Adipocyte (in vitro differentiated cells): ENCODE measurements around the gene ECSCR.
A peak's percentile ranks its signal among the peaks of the same experiment; 100 is the strongest.

Experiments
- DNase-seq: peaks from one replicate; pipeline ENCODE4 v3.0.0-alpha.2; 2015; ENCODE audit warnings: low read depth
- H3K27me3 ChIP-seq: replicated peaks from 2 replicates; pipeline ENCODE4 v1.7.0; 2013; ENCODE audit warnings: mild to moderate bottlenecking, low read length, moderate library complexity; ENCODE audit not compliant: control insufficient read depth, insufficient read depth
- H3K36me3 ChIP-seq: 2 replicates; pipeline ENCODE4 v1.7.0; 2013; ENCODE audit warnings: low read length, mild to moderate bottlenecking, moderate library complexity; ENCODE audit not compliant: control insufficient read depth, insufficient read depth, severe bottlenecking
- H3K4me1 ChIP-seq: 2 replicates; pipeline ENCODE4 v1.7.0; 2013; ENCODE audit warnings: mild to moderate bottlenecking, low read length, moderate library complexity; ENCODE audit not compliant: control insufficient read depth, insufficient read depth
- H3K4me3 ChIP-seq: 2 replicates; pipeline ENCODE4 v1.7.0; 2013; ENCODE audit warnings: mild to moderate bottlenecking, low read length, moderate library complexity
- H3K9ac ChIP-seq: 2 replicates; pipeline ENCODE4 v1.7.0; 2013; ENCODE audit warnings: mild to moderate bottlenecking, low read length, moderate library complexity
- H3K9me3 ChIP-seq: 2 replicates; pipeline ENCODE4 v1.7.0; 2013; ENCODE audit warnings: mild to moderate bottlenecking, low read length, moderate library complexity; ENCODE audit not compliant: control insufficient read depth

Gene ECSCR

DNA sequence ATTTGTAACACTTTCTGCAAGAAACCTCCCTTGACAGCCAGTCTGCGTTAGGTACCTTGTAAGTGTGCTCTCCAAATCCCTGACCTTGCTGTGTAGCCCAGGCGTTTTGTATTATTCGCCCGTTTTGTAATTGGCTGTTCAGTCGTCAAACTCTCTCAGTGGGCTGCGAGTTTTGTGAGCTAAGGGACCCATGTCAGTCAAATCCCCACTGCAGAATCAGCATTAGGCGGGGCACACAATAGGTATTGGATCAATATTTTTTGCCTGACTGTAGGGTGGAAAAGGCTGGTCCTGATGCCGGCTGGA lies 23.9 kb downstream of the ECSCR start:
- Histone ChIP-seq H3K4me1 (peaks cover 6% of the 10 kb centered on the region), H3K9me3 (no peaks in the 10 kb centered on the region), H3K36me3 (no peaks in the 10 kb centered on the region), H3K4me3 (peak overlapping the region; percentile 97), H3K9ac (peak overlapping the region; percentile 94), H3K27me3 (no peaks in the 10 kb centered on the region)
- DNase-seq: no peak

DNA sequence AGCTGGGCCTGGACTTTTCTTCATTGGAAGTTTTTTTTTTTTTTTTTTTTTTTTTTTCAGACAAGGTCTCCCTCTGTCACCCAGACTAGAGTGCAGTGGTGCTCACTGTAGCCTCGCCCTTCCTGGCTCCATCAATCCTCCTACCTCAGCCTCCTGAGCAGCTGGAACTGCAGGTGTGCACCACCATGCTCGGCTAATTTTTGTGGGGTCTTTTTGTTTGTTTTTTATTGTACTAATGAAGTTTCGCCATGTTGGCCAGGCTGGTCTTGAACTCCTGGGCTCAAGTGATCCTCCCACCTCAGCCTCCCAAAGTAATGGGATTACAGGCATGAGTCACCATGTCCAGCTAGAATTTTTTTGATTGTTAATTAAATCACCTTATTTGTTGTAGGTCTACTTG lies 26.9 kb downstream of the ECSCR start:
- Histone ChIP-seq H3K36me3 (no peaks in the 10 kb centered on the region), H3K27me3 (no peaks in the 10 kb centered on the region), H3K9ac (no peak overlapping the region), H3K4me3 (no peak overlapping the region), H3K9me3 (no peaks in the 10 kb centered on the region), H3K4me1 (peaks cover 6% of the 10 kb centered on the region)
- DNase-seq: no peak

DNA sequence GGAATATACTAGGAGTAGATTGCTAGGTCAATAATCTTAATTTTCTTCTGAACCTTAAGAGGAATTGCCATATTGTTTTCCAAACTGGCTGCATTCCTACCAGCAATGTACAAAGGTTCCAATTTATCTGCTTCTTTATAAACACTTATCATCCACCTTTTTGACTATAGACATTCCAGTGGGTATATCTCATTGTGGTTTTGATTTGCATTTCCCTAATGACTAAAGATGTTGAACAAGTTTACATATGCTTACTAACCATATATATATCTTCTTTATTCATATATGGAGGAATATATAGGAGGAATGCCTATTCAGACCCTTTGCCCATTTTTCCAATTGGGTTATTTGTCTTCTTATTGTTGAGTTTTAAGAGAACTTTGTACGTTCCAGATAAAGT lies 30.8 kb downstream of the ECSCR start:
- DNase-seq: no peak
- H3K9ac ChIP-seq: no peak overlapping the region
- H3K36me3 ChIP-seq: no peaks in the 10 kb centered on the region
- no peak overlapping the region for H3K4me3 ChIP-seq
- no peaks in the 10 kb centered on the region for H3K4me1 ChIP-seq
- no peaks in the 10 kb centered on the region for H3K27me3 ChIP-seq
- H3K9me3 ChIP-seq: no peaks in the 10 kb centered on the region

DNA sequence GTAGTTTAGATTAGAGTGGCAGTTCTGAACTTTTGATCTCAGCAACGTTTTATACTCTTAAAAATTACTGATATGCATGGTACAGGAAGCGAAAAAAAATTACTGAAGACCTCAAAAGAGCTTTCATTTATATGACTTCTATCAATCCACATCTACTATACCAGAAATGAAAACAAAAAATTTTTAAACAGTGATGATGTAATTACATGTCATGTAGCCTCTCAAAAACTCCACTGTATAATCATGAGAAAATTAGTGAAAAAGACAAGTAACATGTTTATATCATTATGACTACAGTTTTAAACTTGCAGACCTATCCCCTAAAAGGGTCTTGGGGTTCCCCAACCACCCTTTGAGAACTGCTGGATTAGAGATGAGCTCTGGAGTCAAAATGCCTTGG lies 32.5 kb downstream of the ECSCR start:
- no peak for DNase-seq

DNA sequence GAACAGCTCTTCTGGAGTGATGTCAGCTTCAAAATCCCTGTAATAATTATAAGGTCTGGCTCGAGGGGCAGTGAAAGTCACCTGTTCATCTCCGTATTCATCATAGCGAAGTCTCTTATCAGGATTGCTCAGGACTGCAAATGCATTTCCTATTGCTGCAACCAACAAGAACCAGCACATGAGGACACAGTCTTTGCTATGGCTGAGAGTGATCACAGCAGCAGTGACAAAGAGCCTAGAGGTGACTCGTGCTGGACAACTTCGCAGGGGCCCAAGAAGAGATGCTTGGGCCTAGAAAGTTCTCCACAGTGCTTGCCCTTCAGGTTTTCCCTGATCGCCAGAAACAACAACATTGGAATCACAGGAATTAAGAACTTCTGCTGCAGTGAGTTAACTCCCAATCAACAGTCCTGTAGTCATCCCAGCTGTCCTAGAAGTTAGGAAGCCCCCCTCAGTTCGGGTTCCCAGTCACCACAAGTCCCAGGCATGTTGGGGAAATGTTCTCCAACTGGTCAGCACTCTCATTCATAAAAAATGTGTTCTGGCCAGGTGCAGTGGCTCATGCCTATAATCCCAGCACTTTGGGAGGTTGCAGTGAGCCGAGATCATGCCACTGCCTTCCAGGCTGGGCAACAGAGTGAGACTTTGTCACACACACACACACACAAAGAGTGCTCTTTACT lies 36.2 kb downstream of the ECSCR start:
- no peak overlapping the region for H3K9ac ChIP-seq
- peaks cover 8% of the 10 kb centered on the region for H3K4me1 ChIP-seq
- no peaks in the 10 kb centered on the region for H3K9me3 ChIP-seq
- DNase-seq: peak; percentile 60
- no peak overlapping the region for H3K4me3 ChIP-seq
- H3K36me3 ChIP-seq: no peaks in the 10 kb centered on the region
- no peaks in the 10 kb centered on the region for H3K27me3 ChIP-seq

More for the DNA sequence above, 32.5 kb downstream of the ECSCR start:
- H3K9me3 ChIP-seq: no peaks in the 10 kb centered on the region
- H3K27me3 ChIP-seq: no peaks in the 10 kb centered on the region
- H3K36me3 ChIP-seq: no peaks in the 10 kb centered on the region
- no peak overlapping the region for H3K4me3 ChIP-seq
- H3K4me1 ChIP-seq: peaks cover 8% of the 10 kb centered on the region
- H3K9ac ChIP-seq: no peak overlapping the region

DNA sequence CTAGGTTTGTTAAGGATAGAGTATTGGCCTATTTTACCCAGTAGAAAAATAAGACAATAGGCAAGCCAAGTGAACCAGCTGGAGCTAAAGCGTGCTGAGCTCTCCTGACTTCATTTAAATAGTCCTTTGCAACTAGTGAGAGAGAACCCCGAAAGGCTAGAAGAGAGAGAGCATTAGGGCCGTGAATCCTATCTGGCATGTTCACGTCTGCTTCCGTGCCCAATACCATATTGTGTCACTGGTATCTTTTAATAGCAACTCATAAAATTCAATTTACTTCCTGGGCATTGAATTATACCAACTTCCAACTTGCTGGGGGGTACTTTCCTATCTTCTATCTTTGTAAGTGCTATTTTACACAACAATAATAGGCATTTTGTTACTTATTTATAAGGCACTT lies 37.0 kb downstream of the ECSCR start:
- Histone ChIP-seq H3K27me3 (no peaks in the 10 kb centered on the region), H3K36me3 (peaks cover 2% of the 10 kb centered on the region)
- no peak for DNase-seq

DNA sequence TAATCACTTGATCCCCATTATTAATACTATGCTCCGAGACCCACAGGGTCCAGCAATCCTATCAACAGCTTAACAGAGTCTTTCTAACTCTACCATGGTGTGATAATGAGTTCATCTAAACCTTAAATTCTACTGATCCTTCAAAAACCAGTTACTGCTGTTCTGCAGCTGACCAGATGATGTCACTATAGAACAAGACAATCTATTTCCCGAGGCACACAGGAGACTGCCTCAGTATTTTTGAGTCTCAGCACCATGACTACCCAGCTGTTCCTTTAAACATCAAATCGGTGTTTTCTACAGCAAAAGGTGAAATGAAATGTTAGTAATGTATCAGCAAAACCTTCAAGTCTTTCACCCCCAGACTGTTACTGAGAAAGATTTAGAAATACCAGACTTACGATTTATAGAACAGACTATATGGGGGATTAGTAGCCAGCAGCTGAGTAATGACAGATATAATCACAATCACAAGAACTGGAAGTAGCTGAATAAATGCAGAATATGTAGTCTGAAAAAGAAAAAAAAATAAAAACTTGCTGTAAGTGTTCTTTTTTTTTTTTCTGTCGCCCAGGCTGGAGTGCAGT lies 40.1 kb downstream of the ECSCR start:
- H3K9ac ChIP-seq: no peak overlapping the region
- DNase-seq: peak; percentile 87
- H3K36me3 ChIP-seq: peaks cover 6% of the 10 kb centered on the region
- H3K4me3 ChIP-seq: no peak overlapping the region
- no peaks in the 10 kb centered on the region for H3K9me3 ChIP-seq
- H3K27me3 ChIP-seq: no peaks in the 10 kb centered on the region
- peaks cover 8% of the 10 kb centered on the region for H3K4me1 ChIP-seq

More for the DNA sequence above, 37.0 kb downstream of the ECSCR start:
- Histone ChIP-seq H3K9ac (no peak overlapping the region), H3K4me1 (peaks cover 8% of the 10 kb centered on the region), H3K9me3 (no peaks in the 10 kb centered on the region), H3K4me3 (no peak overlapping the region)

DNA sequence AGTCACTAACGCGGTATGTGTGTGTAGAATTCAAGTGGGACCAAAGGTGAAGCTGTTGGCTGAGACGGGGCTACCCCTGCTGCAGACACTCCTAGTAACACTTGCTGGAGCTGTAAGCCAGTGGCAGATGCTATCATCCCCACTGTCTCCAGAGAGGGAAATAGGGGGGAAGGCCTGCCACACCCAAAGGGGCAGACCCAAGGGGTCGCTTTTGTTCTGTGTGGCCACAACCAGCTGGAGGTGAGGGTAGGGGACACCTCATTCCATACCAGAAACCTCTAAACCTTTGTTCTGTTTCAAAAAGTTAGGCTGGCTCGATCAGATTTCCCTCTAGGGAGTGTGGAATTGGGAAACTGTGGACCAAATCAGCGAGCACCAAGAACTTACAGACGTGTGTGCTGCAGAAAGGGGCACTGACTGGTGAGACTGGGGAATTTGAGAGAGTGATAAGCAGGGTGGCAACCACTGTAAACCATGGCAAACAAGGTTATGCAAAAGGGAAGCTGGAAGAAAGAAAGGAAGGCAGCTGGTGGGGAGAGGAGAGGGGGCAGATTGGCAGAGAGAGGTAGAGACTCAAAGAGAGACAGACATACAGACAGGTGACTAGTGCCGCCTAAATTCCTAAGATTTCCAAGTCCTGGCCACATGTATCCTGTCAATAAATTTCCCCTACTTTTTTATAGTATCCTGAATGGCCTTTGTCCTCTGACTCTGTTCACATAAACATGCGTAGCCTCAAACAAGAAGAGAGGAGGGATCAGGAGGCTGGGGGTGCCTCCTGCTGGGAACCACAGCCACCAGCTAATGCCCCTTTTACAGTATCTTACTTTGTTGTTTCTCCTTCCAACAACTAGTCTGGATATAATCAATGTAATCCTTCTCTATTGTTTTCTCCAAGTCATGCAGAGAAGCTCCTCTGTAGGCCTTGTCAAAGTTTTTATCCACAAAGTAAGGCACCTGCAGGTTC lies 43.0 kb downstream of the ECSCR start:
- no peak for DNase-seq
- no peaks in the 10 kb centered on the region for H3K4me1 ChIP-seq
- no peaks in the 10 kb centered on the region for H3K27me3 ChIP-seq
- peaks cover 6% of the 10 kb centered on the region for H3K36me3 ChIP-seq
- H3K9me3 ChIP-seq: no peaks in the 10 kb centered on the region
- H3K9ac ChIP-seq: no peak overlapping the region
- no peak overlapping the region for H3K4me3 ChIP-seq

DNA sequence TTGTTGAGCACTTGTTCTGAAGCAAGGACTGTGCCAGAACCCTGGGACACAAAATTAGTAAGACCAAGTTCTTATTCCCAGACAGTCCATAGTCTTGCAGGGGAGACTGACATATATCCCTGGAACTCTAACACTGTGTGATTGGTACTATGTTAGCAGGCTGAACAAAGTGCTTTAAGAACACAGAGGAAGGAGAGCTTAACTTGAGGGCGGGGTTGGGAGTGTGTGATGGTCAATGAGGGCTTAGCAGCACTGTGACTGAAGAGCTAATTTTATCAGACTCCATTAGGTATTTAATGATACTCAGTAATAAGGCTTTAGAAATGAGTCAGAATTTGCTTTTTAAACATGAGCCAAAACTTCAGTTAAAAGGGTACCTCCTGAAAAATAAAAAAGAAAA lies 43.8 kb downstream of the ECSCR start:
- peaks cover 6% of the 10 kb centered on the region for H3K36me3 ChIP-seq
- no peak overlapping the region for H3K4me3 ChIP-seq
- H3K9me3 ChIP-seq: no peaks in the 10 kb centered on the region
- H3K27me3 ChIP-seq: no peaks in the 10 kb centered on the region
- no peak for DNase-seq
- no peaks in the 10 kb centered on the region for H3K4me1 ChIP-seq
- H3K9ac ChIP-seq: no peak overlapping the region

DNA sequence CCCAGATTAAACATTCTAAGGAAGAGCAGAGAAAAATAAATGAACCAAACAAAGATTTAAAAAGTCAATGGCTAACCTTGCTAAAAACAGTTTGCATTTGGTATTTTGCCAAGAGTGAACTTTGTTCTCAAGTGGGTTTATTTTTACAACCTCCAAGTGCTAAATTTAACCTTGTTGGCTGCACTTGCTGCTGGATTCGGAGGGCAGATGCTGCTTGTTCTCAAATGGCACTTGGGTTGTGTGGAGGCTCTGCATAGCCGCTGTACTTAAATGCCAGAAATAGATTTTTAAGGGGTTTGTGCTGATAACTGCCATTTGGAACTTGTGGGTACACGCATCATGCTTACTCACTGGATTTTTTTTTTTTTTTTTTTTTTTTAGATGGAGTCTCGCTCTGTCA lies 45.3 kb downstream of the ECSCR start:
- Histone ChIP-seq H3K4me3 (no peak overlapping the region), H3K36me3 (peaks cover 6% of the 10 kb centered on the region), H3K4me1 (no peaks in the 10 kb centered on the region), H3K9ac (no peak overlapping the region), H3K27me3 (no peaks in the 10 kb centered on the region), H3K9me3 (no peaks in the 10 kb centered on the region)
- peak; percentile 3 for DNase-seq

DNA sequence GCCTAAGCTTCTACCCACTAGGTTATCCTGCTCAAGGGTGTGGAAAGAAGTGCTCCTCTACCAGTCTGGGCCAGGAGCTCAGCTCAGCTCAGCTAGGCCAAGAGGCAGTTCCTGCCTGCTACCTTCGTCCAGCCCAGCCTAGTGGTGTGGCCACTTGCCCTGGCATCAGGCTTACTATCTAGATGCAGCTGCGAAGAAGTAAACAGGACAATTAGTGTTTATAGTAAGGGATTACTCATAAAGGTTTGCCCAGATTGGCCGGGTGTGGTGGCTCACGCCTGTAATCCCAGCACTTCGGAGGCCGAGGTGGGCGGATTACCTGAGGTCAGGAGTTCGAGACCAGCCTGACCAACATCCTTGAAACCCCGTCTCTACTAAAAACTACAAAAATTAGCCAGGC lies 45.9 kb downstream of the ECSCR start:
- no peak for DNase-seq
- no peaks in the 10 kb centered on the region for H3K4me1 ChIP-seq
- peaks cover 6% of the 10 kb centered on the region for H3K36me3 ChIP-seq

More for the DNA sequence above, 45.9 kb downstream of the ECSCR start:
- Histone ChIP-seq H3K9me3 (no peaks in the 10 kb centered on the region), H3K4me3 (no peak overlapping the region), H3K27me3 (no peaks in the 10 kb centered on the region), H3K9ac (no peak overlapping the region)
